HEK293 (cell line): Measurements from ENCODE around the gene AUH.

Source experiments
- CTCF ChIA-PET: fragments of 350-600 bp; formaldehyde crosslinking; extraction: SDS; loops from one replicate; lab custom pipeline; 2021; ENCODE audit warnings: antibody characterized with exemption; lab: Yijun Ruan, JAX
- POLR2A ChIA-PET: fragments of 300-600 bp; formaldehyde crosslinking; extraction: SDS; loops from one replicate; lab custom pipeline; 2020; ENCODE audit warnings: antibody characterized with exemption, inconsistent platforms; lab: Yijun Ruan, JAX
- H3K27ac ChIP-seq: fragments of 200-500 bp; sonication (Bioruptor generic); 2 replicates; pipeline ENCODE4 v1.5.1; 2014; ENCODE audit warnings: low read depth, low read length, control low read depth, inconsistent platforms; ENCODE audit errors: extremely low read depth
- H3K36me3 ChIP-seq, 2 experiments: fragments of 200-500 bp in 1 of 2; sonication (Bioruptor generic) in 1 of 2; 1 replicate in 1 of 2; 2 replicates in 1 of 2; pipeline ENCODE4 v1.5.1; 2014 to 2017; ENCODE audit warnings: inconsistent platforms in 2 of 2, low read length in 2 of 2; ENCODE audit not compliant: control insufficient read depth in 2 of 2, insufficient read depth in 1 of 2
- H3K4me1 ChIP-seq: fragments of 200-500 bp; sonication (Bioruptor generic); 2 replicates; pipeline ENCODE4 v1.5.1; 2014; ENCODE audit warnings: mild to moderate bottlenecking, low read length, inconsistent platforms; ENCODE audit not compliant: control insufficient read depth, insufficient read depth
- H3K4me3 ChIP-seq: 2 replicates; pipeline ENCODE4 v1.5.1; 2011; ENCODE audit warnings: low read depth, mild to moderate bottlenecking, control low read depth, low read length, moderate library complexity
- H3K9me3 ChIP-seq: fragments of 200-500 bp; sonication (Bioruptor generic); 2 replicates; pipeline ENCODE4 v1.5.1; 2014; ENCODE audit warnings: low read depth, low read length, inconsistent platforms; ENCODE audit not compliant: control insufficient read depth, insufficient read depth
- PRDM10 ChIP-seq: fragments of 450-650 bp; formaldehyde crosslinking; IDR thresholded peaks from 2 replicates; pipeline ENCODE4 v1.5.1; 2016; ENCODE audit warnings: missing biosample characterization, missing genetic modification characterization
- ZBTB20 ChIP-seq: fragments of 450-650 bp; formaldehyde crosslinking; IDR thresholded peaks from 2 replicates; pipeline ENCODE4 v1.5.1; 2016; ENCODE audit warnings: missing biosample characterization, missing genetic modification characterization
- ZBTB44 ChIP-seq: fragments of 450-650 bp; IDR thresholded peaks from 2 replicates; pipeline ENCODE4 v1.5.1; 2018; ENCODE audit warnings: missing biosample characterization, mild to moderate bottlenecking, missing genetic modification characterization
- ZFP41 ChIP-seq: fragments of 450-650 bp; formaldehyde crosslinking; IDR thresholded peaks from 2 replicates; pipeline ENCODE4 v1.5.1; 2016; ENCODE audit warnings: missing biosample characterization, missing genetic modification characterization, borderline replicate concordance
- ZNF138 ChIP-seq: fragments of 450-650 bp; formaldehyde crosslinking; IDR thresholded peaks from 2 replicates; pipeline ENCODE4 v1.5.1; 2016; ENCODE audit warnings: missing biosample characterization, missing genetic modification characterization, borderline replicate concordance
- ZNF174 ChIP-seq: fragments of 450-650 bp; formaldehyde crosslinking; IDR thresholded peaks from 2 replicates; pipeline ENCODE4 v1.5.0; 2017; ENCODE audit warnings: missing biosample characterization, mild to moderate bottlenecking, missing genetic modification characterization
- ZNF184 ChIP-seq: fragments of 450-650 bp; IDR thresholded peaks from 2 replicates; pipeline ENCODE4 v1.5.1; 2018; ENCODE audit warnings: missing biosample characterization, mild to moderate bottlenecking, missing genetic modification characterization
- ZNF202 ChIP-seq: fragments of 450-650 bp; formaldehyde crosslinking; IDR thresholded peaks from 2 replicates; pipeline ENCODE4 v1.5.1; 2016; ENCODE audit warnings: missing biosample characterization, missing genetic modification characterization, borderline replicate concordance
- ZNF214 ChIP-seq: fragments of 450-650 bp; formaldehyde crosslinking; IDR thresholded peaks from 2 replicates; pipeline ENCODE4 v1.5.1; 2017; ENCODE audit warnings: missing biosample characterization, mild to moderate bottlenecking, missing genetic modification characterization, borderline replicate concordance
- ZNF335 ChIP-seq: fragments of 450-650 bp; formaldehyde crosslinking; conservative IDR thresholded peaks from 2 replicates; pipeline ENCODE4 v1.5.1; 2016; ENCODE audit warnings: missing biosample characterization, missing genetic modification characterization
- ZNF398 ChIP-seq: fragments of 450-650 bp; formaldehyde crosslinking; IDR thresholded peaks from 2 replicates; pipeline ENCODE4 v1.5.1; 2017; ENCODE audit warnings: missing biosample characterization, missing genetic modification characterization
- ZNF639 ChIP-seq: fragments of 450-650 bp; formaldehyde crosslinking; IDR thresholded peaks from 2 replicates; pipeline ENCODE4 v1.5.1; 2016; ENCODE audit warnings: missing biosample characterization, missing genetic modification characterization
- ZXDB ChIP-seq: fragments of 450-650 bp; formaldehyde crosslinking; IDR thresholded peaks from 2 replicates; pipeline ENCODE4 v1.5.1; 2016; ENCODE audit warnings: missing biosample characterization, missing genetic modification characterization

Gene AUH

GRCh38 chr9:91193087-91193657 is 168.5 kb downstream of the AUH start (continued):
- no peak for TF ChIP-seq ZNF214 (tag by site-specific recombination)
- TF ChIP-seq ZBTB20: no peak; the same call in 1 of the 2 replicates
- no peak for TF ChIP-seq ZBTB44 (tag by site-specific recombination)

- Histone ChIP-seq H3K36me3 (no peaks in the 10 kb centered on the region), H3K27ac (peak overlapping the region; percentile 71), H3K9me3 (no peaks in the 10 kb centered on the region), H3K4me3 (no peak overlapping the region; the same call in 1 of the 2 replicates), H3K4me1 (peaks cover 3% of the 10 kb centered on the region; the same call in 1 of the 2 replicates)
- POLR2A ChIA-PET: no interaction called here
- TF ChIP-seq ZBTB20 (peak; percentile 40), ZNF335 (peak; percentile 2; the same call in 1 of the 2 replicates), ZNF639 (tag by site-specific recombination) (no peak), PRDM10 (peak; percentile 87), ZNF202 (tag by site-specific recombination) (no peak), ZXDB (no peak), ZNF398 (tag by site-specific recombination) (0 out of 2 replicates have a peak, but pooled peaks have one; percentile 67), ZNF138 (no peak), ZNF184 (tag by site-specific recombination) (0 out of 2 replicates have a peak, but pooled peaks have one; percentile 27), ZNF174 (tag by site-specific recombination) (no peak), ZFP41 (tag by site-specific recombination) (no peak)
- CTCF ChIA-PET: interaction anchor here (0.6 to 0.8 kb wide), 4 partner anchors 92 to 535 kb away, joined by 3 to 8 read pairs (median 3); no protein-coding TSS in a partner anchor
These were observed 169.2 kb downstream of the AUH start for GRCh38 chr9:91192381-91193086.
